ENCODE results near the gene GFI1.

DNA sequence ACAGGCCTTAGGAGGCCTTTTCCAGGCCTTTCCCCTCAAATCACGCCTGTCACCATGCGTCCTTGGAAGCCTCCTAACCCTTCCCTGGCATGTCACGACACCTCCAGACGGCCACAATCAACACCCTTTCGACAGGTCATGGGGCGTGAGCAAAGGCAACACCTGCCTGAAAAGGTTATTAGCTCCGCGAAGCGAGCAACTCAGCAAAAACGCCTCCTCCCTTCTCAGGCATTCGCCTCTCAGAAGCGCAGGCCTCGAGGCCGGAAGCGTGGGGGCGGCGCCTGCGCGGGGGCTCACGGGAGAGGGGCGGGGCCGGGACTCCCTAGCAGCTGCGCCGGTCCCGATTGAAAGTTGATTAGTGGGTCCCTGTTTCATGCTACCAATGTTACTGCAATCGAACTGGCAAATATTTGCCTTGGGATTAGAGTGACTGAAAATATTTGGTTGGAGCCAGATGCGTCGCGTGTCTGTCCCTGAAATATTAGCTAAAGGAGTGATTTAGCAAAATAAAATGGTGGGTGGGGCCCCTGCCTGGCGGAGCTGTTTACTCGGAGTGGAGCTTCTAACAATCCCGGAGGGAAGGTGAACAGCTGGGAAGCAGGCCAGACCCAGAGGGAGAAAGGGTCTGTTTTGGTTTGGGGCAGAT lies 44.9 kb downstream of the GFI1 start:
- TF ChIP-seq, protein P1, sequence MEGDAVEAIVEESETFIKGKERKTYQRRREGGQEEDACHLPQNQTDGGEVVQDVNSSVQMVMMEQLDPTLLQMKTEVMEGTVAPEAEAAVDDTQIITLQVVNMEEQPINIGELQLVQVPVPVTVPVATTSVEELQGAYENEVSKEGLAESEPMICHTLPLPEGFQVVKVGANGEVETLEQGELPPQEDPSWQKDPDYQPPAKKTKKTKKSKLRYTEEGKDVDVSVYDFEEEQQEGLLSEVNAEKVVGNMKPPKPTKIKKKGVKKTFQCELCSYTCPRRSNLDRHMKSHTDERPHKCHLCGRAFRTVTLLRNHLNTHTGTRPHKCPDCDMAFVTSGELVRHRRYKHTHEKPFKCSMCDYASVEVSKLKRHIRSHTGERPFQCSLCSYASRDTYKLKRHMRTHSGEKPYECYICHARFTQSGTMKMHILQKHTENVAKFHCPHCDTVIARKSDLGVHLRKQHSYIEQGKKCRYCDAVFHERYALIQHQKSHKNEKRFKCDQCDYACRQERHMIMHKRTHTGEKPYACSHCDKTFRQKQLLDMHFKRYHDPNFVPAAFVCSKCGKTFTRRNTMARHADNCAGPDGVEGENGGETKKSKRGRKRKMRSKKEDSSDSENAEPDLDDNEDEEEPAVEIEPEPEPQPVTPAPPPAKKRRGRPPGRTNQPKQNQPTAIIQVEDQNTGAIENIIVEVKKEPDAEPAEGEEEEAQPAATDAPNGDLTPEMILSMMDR (IDR thresholded peaks at IDR 0.05): no peak
- TF ChIP-seq POLR2A (IDR thresholded peaks at IDR 0.05): no peak

All from ovary (tissue), 3 donors.